IMR-90 (cell line): ENCODE data around the gene MYADML2.

Source experiments
- CTCF ChIP-seq: conservative IDR thresholded peaks from 2 replicates; pipeline ENCODE4 v1.5.1; 2012; ENCODE audit warnings: mild to moderate bottlenecking, low read depth, low read length, improper control_type of control experiment
- RAD21 ChIP-seq: IDR thresholded peaks from 2 replicates; pipeline ENCODE4 v1.6.1; 2012; ENCODE audit warnings: low read length, improper control_type of control experiment
- SMC3 ChIP-seq: fragments of 150-350 bp; IDR thresholded peaks from 2 replicates; pipeline ENCODE4 v1.6.1; 2016; ENCODE audit warnings: low read depth, mild to moderate bottlenecking, antibody characterized with exemption, low read length, moderate library complexity

- TF ChIP-seq SMC3 (no peak), CTCF (no peak), RAD21 (no peak)
Measured at GRCh38 chr17:81992306-81993102, 45.5 kb upstream of the MYADML2 start.
